Measurements from ENCODE around the gene UMOD. TPM values are rescaled to one million over a fixed set of nuclear protein-coding genes. Genes with fewer than 3 reads are reported as not detected.

Gene UMOD
- total and polyA plus RNA-seq, 4 donors = not detected

GRCh38 chr16:20385844-20386832, 33.6 kb upstream of the UMOD start:
- DNase-seq (ENCODE audit: low spot score) = peak; percentile 78
- H3K9me3 ChIP-seq (ENCODE audit: control insufficient read depth in 4 of 4, low read length in 3 of 4) = no peaks in the 10 kb centered on the region
- H3K27ac ChIP-seq (ENCODE audit: low read depth in 1 of 2, low read length in 2 of 2) = peak overlapping the region; percentile 85 to 92
- H3K9ac ChIP-seq (ENCODE audit: low read depth in 1 of 2, low read length in 2 of 2) = peak overlapping the region; percentile 15 to 75
- peak overlapping the region; percentile 19 to 58 (median 51) for H3K4me3 ChIP-seq (ENCODE audit: low read depth in 1 of 3, low read length in 3 of 3)
- TF ChIP-seq NR2F2 (IDR thresholded peaks at IDR 0.05) = peak; percentile 89
- no peak for TF ChIP-seq FOXA2 (IDR thresholded peaks at IDR 0.05)
- TF ChIP-seq MAX (IDR thresholded peaks at IDR 0.05) = peak; percentile 72
- TF ChIP-seq CTCF (IDR thresholded peaks at IDR 0.05; ENCODE audit: low read depth, low read length, missing input control) = peak; percentile 86
- TF ChIP-seq EGR1 (IDR thresholded peaks at IDR 0.05; ENCODE audit: low read depth in 2 of 2) = peak; percentile 8 to 55
- TF ChIP-seq FOXA1 (IDR thresholded peaks at IDR 0.05) = no peak
- TF ChIP-seq HNF4A (conservative IDR thresholded peaks at IDR 0.05) = peak; percentile 93 to 98
- peak; percentile 52 to 65 for TF ChIP-seq JUND (IDR thresholded peaks at IDR 0.05)
- TF ChIP-seq ZBTB33 (IDR thresholded peaks at IDR 0.05) = peak; percentile 81
- TF ChIP-seq GABPA (IDR thresholded peaks at IDR 0.05 in 1 of 2, conservative IDR thresholded peaks at IDR 0.05 in 1 of 2) = peak; percentile 57 to 81
- peak; percentile 89 for TF ChIP-seq HNF4G (IDR thresholded peaks at IDR 0.05)
- TF ChIP-seq RXRA (IDR thresholded peaks at IDR 0.05) = peak; percentile 98 to 100
- peak; percentile 70 for TF ChIP-seq REST (IDR thresholded peaks at IDR 0.05)
- TF ChIP-seq RAD21 (IDR thresholded peaks at IDR 0.05) = peak; percentile 74 to 80
- peak; percentile 93 for TF ChIP-seq SP1 (IDR thresholded peaks at IDR 0.05)
- TF ChIP-seq TAF1 (conservative IDR thresholded peaks at IDR 0.05) = no peak
- peak; percentile 74 for TF ChIP-seq YY1 (IDR thresholded peaks at IDR 0.05)
- TF ChIP-seq ATF3 (IDR thresholded peaks at IDR 0.05) = peak; percentile 85
- H3K36me3 ChIP-seq (ENCODE audit: control insufficient read depth in 4 of 4, insufficient read depth in 3 of 4, low read depth in 1 of 4, low read length in 3 of 4) = no peaks in the 10 kb centered on the region
- peaks cover 0 to 20% (median 13%) of the 10 kb centered on the region in 4 donors for H3K4me1 ChIP-seq (ENCODE audit: control insufficient read depth in 4 of 4, insufficient read depth in 4 of 4, low read length in 3 of 4)
- WGBS = 9% methylated on average over 30 of the region's 30 CpGs
- no peaks in the 10 kb centered on the region for H3K27me3 ChIP-seq (ENCODE audit: control insufficient read depth in 4 of 4, insufficient read depth in 4 of 4, low read length in 3 of 4)

Measured in liver (tissue), 9 donors.